Left renal cortex interstitium (tissue), 4 donors: ENCODE results near the gene UBE2D3. TPM values are rescaled to one million over a fixed set of nuclear protein-coding genes. Genes with fewer than 3 reads are reported as not detected.
"Not testable (repeated sequence)": the region's sequence is repeated elsewhere in the genome, so short reads cannot be mapped to it uniquely, and the experiment has no call there.

ENCODE experiments used
- DNase-seq, 4 donors: peaks; one replicate each; pipeline ENCODE4 v3.0.0-alpha.2; 2013; ENCODE audit warnings: low read depth in 4 of 4, low spot score in 2 of 4, missing footprints in 1 of 4
- polyA plus RNA-seq, 4 donors: library from polyadenylated mRNA; unstranded; fragments of 120-200 nt; gene quantifications; one replicate each; pipeline ENCODE4 v1.2.1, GENCODE V29; 2013; ENCODE audit not compliant: insufficient read length in 4 of 4

UBE2D3 gene
- polyA plus RNA-seq, 4 donors: 287 to 308 (median 291) TPM

GRCh38 chr4:102832667-102833066, 5.3 kb upstream of the UBE2D3 start:
- no peak for DNase-seq

- DNase-seq: no peak
Measured at GRCh38 chr4:102832105-102832504, 4.8 kb upstream of the UBE2D3 start.

DNA sequence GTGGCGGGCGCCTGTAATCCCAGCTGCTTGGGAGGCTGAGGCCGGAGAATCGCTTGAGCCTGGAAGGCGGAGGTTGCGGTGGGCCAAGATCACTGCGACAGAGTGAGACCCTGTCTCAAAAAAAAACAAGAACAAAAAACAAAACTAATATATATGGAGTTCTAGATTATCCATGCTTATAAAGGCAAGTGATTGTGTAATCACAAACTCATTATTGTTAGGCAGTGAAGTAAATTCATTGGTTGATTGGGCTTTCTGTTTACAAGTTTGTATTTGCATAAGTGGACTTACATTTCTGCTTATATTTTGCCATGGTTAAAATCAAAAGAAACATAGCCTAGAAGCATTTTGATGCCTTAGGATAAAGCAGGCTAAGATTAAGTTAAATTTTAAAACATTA, 2.5 kb upstream of the UBE2D3 start:
- no peak for DNase-seq

GRCh38 chr4:102828497-102828808, 1.1 kb upstream of the UBE2D3 start:
- DNase-seq: no peak

GRCh38 chr4:102827674-102828496, 534 bp upstream of the UBE2D3 start:
- peak; percentile 98 to 100 (median 98) for DNase-seq

GRCh38 chr4:102826105-102826889, 1.1 kb downstream of the UBE2D3 start:
- DNase-seq: no peak

GRCh38 chr4:102825261-102826091, 1.9 kb downstream of the UBE2D3 start:
- peak; percentile 43 to 83 (median 57) for DNase-seq

DNA sequence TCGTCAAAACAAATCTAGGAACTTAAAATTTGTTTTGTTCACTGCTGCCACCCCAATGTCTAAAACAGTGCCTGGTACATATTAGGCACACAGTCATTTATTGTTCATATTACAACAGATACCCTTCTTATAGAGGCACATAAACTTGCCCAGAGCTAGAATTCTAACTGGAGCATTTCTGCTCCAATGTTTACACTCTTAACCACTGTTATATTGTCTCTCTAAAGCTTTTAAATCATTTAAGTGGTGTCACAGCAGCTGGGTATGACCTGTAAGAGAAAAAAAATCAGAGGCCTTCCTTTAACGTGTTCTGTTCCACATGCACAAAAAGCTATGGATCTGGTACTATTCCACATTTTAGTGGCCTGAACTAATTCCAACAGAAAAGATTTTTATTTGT, 3.0 kb downstream of the UBE2D3 start:
- DNase-seq: no peak

DNA sequence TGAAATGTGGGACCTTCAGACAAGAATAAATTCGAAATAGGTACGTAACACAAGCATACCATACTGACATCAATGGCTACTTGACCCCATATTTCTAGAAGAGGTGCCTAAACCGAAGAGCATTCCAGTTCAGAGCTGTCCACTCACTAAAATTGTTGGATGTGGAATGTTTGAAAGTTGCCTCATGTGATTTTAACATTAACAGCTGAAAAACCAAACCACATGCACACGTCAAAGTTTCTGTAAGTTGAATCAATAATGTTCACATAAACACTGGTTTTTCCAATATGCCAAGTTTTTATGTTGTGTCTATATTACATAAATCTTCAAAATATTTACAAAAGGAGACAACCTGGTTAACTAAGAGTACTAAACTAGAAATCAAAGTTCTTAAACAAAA, 3.5 kb downstream of the UBE2D3 start:
- DNase-seq: no peak

DNA sequence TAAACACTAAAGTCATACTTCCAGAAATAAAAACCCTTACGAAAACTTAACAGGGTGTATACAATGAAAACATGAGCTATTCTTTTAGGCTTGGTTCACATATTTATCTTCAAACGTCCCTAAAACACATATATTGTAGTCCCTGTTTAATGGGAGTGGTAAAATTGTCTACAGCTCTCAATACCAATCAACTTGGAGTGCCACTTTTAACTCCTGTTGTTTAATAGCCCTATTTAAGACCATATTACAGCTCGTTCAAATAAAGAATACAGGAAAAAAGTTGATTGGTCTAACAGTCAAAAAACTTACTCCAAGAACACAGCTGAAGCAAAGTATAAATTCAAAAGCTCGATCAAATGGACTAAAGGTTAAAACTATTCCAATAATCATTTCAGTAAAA, 3.9 kb downstream of the UBE2D3 start:
- no peak for DNase-seq

- no peak for DNase-seq
Measured at GRCh38 chr4:102819588-102820365, 7.6 kb downstream of the UBE2D3 start.

GRCh38 chr4:102819100-102819499, 8.3 kb downstream of the UBE2D3 start:
- not testable (repeated sequence) for DNase-seq

DNA sequence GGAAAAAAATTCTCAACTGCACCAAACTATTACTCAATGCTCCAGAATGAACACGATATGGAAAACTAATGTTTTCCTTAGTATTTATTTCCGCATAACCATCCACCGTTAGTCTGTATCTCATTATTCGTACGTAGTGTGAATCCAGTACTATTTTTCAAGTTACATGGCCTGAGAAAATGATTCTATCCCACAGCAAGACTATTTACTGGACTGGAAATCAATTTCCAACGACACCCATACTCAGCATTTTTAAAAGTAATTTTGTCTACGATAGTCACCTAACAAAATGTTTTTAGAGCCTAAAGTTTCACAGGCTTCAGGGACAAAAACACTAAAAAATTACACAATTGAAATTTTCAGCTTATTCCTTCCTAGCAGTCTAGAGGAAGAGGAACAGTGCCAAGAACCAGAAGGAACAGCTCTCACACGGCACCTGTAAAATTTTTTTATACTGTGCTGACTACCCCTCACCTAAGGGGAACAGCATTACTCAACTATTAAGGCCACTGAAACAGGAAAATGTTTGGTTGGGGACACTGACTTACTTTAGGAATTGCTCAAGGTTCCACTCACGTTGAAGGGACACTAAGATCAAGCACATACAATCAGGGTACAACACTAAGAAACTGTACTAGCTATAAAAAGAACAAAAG, 9.6 kb downstream of the UBE2D3 start:
- DNase-seq: no peak

GRCh38 chr4:102817021-102817605, 10.2 kb downstream of the UBE2D3 start:
- no peak for DNase-seq

DNA sequence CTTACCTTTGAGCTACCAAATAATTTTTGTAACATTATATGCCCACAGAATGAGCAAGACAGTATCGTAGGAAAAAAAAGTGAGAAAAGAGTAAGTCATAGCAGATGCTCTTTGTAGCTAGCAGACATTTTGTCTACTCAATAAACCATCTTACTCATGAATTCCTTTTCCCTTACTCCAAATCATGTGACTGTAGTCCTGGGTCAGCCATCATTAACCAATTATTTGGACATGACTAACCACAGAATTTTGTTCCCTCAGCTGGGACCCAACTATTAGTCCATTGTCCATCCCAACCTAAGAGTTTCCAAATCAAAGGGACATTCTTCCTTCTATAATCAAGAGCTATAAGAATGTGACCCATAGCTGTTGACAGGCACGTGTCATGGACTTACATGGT, 11.4 kb downstream of the UBE2D3 start:
- no peak for DNase-seq

DNA sequence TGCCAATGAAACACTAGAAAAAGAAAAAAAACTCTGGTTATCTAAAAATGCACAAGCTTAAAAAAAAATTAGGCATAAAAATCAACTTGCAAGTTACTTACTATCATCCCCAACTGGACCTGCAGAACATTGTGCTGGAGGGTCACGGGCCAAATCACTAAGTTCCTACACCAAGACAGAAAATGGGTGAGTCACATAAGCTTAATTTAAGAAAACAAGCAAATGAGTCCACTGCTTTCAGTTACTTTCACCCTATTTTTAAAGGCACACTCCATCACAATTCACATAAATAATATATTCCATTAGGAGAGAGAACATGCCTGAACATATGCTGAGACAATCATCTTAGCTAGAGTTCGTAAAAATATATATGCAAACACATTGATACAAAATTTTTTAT, 17.7 kb downstream of the UBE2D3 start:
- no peak for DNase-seq

DNA sequence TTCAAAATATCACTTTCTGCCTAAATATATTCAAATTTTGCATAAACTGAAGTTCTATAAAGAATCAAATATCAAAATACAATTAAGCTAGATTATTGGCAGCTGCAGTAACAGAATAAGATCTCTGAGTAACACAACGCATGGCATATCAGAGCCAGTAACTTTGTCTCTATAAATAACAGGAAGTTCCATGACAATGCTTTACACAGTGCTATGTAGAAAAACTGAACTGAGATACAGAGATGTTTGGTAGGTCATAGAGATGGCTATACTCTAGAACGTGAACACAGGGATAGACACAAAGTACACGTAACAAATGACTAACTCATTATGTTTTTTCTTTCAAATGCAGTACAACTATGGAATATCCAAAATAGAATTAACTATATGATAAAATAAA, 18.2 kb downstream of the UBE2D3 start:
- no peak for DNase-seq

GRCh38 chr4:102808009-102808408, 19.3 kb downstream of the UBE2D3 start:
- DNase-seq: no peak

DNA sequence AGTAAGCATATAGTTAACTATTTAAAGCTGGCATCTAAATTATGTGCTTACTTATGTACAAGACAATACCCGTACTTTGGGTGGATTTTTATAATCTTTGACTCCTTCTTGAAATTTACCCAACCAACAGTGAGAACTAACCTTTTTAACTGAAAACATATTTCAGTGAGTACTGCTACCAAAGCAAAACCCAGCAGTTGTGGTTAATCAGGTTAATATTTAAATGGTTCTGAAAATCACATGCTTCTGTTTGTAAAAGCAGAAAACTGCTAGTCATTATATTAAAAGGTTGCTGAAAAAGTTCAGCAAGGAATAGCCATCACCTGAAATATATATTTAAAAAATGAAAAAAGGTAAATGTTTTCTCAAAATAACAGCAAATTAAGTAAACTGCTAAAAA, 20.0 kb downstream of the UBE2D3 start:
- no peak for DNase-seq

- no peak for DNase-seq
Measured at GRCh38 chr4:102799816-102800215, 27.5 kb downstream of the UBE2D3 start.
